Transverse colon (tissue), 3 donors: ENCODE results near the gene PABPN1.

ENCODE experiments used
- POLR2A ChIP-seq: fragments of 450-650 bp; IDR thresholded peaks from one replicate; pipeline ENCODE4 v1.6.1; 2016; ENCODE audit warnings: antibody characterized with exemption, mild to moderate bottlenecking, moderate library complexity
- TF ChIP-seq, protein P1 (sequence below), 5 experiments: fragments of 200-600 bp in 3 of 5; fragments of 450-650 bp in 2 of 5; sonication (generic) in 3 of 5; IDR thresholded peaks; 1 replicate in 2 of 5; 2 replicates in 3 of 5; pipeline ENCODE4 v1.5.1; 2016 to 2017; ENCODE audit warnings: antibody characterized with exemption in 5 of 5, inconsistent platforms in 3 of 5, mild to moderate bottlenecking in 2 of 5, moderate library complexity in 1 of 5

DNA sequence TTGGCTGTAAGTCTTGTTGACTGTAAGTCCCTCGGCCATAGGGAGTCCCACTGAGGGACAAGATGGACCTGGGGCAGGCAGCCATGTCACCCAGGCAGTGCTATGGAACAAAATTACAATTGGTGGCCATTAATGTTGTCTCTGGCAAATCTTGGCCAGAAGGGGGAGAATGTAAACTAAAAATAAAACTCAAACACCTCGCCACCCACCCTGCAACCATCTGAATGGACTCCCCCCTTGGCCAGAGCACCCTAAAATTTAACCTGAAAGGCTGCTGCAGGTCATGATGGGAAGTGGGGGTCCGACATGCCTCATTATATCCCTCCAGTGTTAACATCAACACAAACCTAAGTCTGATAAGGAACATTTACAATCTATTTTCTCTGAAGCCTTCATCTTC is 23.2 kb downstream of the PABPN1 start:
- TF ChIP-seq, protein P1, sequence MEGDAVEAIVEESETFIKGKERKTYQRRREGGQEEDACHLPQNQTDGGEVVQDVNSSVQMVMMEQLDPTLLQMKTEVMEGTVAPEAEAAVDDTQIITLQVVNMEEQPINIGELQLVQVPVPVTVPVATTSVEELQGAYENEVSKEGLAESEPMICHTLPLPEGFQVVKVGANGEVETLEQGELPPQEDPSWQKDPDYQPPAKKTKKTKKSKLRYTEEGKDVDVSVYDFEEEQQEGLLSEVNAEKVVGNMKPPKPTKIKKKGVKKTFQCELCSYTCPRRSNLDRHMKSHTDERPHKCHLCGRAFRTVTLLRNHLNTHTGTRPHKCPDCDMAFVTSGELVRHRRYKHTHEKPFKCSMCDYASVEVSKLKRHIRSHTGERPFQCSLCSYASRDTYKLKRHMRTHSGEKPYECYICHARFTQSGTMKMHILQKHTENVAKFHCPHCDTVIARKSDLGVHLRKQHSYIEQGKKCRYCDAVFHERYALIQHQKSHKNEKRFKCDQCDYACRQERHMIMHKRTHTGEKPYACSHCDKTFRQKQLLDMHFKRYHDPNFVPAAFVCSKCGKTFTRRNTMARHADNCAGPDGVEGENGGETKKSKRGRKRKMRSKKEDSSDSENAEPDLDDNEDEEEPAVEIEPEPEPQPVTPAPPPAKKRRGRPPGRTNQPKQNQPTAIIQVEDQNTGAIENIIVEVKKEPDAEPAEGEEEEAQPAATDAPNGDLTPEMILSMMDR (IDR thresholded peaks at IDR 0.05), result no peak
- no peak for TF ChIP-seq POLR2A
